Right lung (tissue), 5 donors: ENCODE results near the gene LCN10. TPM values are rescaled to one million over a fixed set of nuclear protein-coding genes. Genes with fewer than 3 reads are reported as not detected.

Source experiments
- DNase-seq, 2 donors: peaks; one replicate each; pipeline ENCODE4 v3.0.0-alpha.2; 2013
- polyA plus RNA-seq, 5 donors: library from polyadenylated mRNA; unstranded; fragments of 120-200 nt; gene quantifications; one replicate each; pipeline versions ENCODE4 v1.2.1 to v1.2.3, GENCODE V29; 2013; ENCODE audit warnings: inconsistent platforms in 1 of 5, low replicate concordance in 1 of 5; ENCODE audit not compliant: insufficient read length in 5 of 5, insufficient read depth in 1 of 5

LCN10 gene
- polyA plus RNA-seq, 5 donors = 0.12 to 0.76 (median 0.31) TPM

DNA sequence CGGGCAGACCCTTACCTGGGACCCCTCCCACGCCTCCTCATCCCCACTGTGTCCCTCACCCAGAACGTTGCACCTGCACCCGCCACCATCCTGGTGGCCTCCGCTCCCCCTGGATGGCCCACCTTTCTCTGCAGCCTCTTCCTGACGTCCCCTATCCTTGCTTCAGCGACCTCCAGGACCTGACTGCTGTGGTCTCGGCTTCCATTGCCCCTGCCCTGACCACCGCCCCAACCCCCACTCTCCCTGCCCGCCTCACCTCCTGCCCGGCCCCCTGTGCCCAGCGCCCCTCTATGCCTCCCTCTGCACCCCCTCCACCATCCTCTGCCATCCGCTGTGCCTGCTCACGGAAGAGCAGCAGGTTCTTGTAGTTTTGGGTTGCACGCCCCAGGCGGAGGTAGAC is 2.2 kb downstream of the LCN10 start:
- DNase-seq = no peak

GRCh38 chr9:136740069-136740468 is 2.7 kb downstream of the LCN10 start:
- no peak for DNase-seq

DNA sequence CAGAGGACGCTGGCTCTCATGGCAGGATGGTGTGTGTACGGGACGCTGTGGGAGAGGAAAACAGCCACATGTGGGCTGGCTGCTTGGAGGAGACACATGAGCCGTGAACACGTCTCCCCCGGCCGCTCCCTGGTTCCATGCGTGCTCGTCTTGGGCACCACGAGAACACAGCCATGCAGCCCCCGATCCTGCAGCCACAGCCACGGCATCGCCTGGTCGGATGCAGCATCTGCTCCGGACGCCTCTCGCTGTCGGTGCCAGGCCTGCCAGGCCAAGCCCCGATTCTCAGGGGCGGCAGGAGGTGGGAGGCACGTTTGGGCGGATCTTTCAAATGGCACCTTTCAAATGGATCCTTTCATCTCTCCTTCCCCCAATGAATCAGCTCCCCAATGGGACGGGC is 3.2 kb downstream of the LCN10 start:
- DNase-seq = no peak

GRCh38 chr9:136738960-136739359 is 3.8 kb downstream of the LCN10 start:
- DNase-seq = no peak

DNA sequence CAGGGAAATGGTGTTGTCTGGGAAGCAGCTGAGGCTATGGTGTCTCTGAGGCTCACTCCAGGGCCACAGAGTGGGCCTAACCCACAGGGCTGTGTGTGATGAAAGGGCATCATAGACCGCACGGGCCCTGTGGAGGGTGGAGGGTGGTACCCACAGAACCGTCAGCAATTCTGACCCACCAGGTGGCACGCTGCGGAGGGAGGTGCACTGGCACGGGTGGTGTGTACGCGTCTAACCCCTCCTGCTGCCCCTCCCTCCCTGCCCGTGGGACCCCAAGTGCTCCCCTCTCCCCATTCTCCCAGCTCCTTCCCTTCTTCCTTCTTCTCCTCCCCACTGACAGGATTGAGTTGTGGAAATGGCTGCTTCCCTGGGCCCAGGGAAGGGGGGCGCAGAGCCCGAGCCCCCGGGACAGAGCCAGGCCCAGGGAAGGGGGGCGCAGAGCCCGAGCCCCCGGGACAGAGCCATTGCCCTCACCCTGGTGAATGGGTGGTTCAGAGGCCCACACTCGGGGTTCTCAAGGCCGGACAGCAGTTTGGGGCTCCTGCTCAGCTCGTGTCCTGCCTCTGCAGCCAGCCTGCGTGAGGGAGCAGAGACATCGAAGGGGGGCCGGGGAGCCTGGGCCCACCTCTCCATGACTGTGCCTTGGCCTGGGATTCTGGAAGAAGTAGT is 6.8 kb downstream of the LCN10 start:
- DNase-seq = no peak

- no peak for DNase-seq
Measured at GRCh38 chr9:136734837-136735496, 7.8 kb downstream of the LCN10 start.

- DNase-seq = no peak
Measured at GRCh38 chr9:136733611-136734010, 9.1 kb downstream of the LCN10 start.

DNA sequence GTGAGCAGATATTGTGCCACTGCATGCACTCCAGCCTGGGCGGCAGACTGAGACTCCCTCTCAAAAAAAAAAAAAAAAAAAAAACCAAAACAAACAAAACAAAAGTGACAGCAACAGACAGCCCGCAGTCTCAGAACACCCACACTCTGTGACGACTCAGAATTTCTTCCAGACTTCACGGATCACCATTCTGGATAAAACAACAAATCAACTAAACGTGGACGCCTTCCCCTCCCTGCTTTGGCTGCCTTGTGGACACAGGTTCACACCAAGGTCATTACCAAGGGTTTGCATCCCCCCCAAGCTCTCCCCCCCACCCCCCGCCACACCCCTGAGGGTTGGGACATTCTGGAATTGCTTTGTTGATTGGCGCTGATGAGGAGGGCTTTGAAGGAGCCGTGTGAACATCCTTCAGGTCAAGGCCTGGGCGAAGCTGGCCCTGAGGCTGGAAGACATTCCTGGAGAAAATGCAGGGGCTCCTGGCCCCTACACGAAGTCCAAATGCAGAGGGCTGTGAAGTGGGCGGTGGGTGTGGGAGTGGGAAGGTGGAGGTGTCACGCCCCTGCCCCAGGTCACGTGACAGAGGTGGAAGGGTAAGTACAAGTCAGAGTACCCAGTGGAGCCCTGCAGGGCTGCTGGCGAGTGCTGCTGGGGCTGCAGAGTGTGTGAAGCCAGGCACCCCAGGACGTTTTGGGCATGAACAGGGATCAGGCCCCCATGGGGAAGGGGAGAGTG is 10.1 kb downstream of the LCN10 start:
- DNase-seq = no peak

DNA sequence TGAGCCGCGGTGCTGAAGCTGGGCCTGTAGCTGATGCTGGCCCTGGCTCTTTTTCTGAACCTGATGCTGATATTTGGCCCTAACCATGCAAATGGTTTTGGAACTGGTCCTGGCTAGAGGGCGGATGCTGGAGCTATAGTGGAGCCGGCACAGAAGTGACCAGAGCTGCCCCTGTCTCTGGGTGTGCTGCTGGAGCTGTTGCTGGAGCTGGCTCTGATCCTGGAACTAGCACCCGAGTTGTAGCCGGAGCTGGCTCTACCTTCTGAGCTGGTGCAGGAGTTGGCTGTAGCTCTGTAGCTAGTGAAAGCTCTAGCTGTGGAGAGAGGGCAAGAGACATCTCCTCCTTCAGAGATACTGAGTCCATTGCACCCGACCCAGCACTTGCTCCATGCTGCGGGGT is 12.8 kb downstream of the LCN10 start:
- no peak for DNase-seq

- DNase-seq = no peak
Measured at GRCh38 chr9:136729144-136729543, 13.6 kb downstream of the LCN10 start.

- DNase-seq = no peak
Measured at GRCh38 chr9:136728548-136729123, 14.1 kb downstream of the LCN10 start.

GRCh38 chr9:136728080-136728547 is 14.6 kb downstream of the LCN10 start:
- DNase-seq = peak; percentile 85 to 86

GRCh38 chr9:136726631-136727191 is 16.0 kb downstream of the LCN10 start:
- DNase-seq = no peak

- DNase-seq = no peak
Measured at GRCh38 chr9:136726118-136726517, 16.6 kb downstream of the LCN10 start.

GRCh38 chr9:136725612-136726011 is 17.1 kb downstream of the LCN10 start:
- DNase-seq = no peak

DNA sequence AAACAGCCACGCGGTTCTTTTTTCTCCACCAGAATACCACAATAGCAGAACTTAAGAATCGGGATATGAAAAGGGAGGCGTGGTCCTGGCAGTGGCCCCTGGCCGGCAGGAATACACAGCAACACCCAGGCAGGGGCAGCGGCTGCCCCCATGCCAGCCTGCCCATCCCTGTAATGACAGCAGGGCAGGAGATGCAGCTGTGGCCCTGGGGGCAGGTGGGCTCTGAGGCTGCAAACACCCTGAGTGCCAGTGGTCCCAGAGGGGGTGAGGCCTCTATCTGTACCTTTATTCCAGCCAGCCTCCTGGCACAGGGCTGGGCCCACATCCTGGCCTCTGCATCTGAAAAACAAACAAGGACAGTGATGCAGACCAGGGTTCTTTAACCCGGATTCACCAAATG is 18.0 kb downstream of the LCN10 start:
- no peak for DNase-seq

DNA sequence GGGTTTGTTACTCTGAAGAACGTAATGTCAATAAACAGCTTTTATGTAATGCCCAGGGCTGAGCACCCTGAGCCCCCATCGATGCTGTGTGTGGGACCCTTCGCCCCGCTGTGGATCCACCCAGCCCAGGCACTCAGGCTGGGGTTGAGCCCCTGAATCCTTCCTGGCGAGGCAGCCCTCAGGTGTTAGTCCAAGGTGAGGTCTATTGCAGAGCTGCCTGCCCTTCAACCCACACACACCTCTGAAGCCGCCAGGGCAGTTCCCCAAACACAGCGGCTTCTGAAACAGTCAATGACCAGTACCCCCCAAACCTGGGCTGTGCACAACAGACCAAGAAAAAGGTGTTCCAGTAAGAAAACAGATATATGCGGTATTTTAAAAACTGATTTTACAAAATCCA is 18.8 kb downstream of the LCN10 start:
- no peak for DNase-seq

DNA sequence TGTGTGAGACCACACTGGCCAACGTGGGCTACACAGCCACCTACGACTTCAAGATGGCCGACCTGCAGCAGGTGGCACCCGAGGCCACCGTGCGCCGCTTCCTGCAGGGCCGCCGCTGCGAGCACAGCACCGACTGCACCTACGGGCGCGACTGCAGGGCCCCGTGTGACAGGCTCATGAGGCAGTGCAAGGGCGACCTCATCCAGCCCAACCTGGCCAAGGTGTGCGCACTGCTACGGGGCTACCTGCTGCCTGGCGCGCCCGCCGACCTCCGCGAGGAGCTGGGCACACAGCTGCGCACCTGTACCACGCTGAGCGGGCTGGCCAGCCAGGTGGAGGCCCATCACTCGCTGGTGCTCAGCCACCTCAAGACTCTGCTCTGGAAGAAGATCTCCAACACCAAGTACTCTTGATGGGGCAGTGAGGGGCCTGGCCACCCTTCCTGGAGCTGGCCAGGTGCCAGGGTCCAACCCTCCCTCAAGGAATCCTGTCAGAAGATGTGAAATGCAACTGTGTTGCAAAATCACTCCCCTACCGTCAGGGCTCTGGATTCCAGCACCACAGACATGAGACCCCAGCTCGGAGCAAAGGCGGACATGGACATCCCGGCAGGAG is 19.3 kb downstream of the LCN10 start:
- no peak for DNase-seq

GRCh38 chr9:136722969-136723356 is 19.8 kb downstream of the LCN10 start:
- no peak for DNase-seq

GRCh38 chr9:136722093-136722968 is 20.4 kb downstream of the LCN10 start:
- DNase-seq = no peak
